DND-41 (cell line): ENCODE data around the gene F8.
"Not testable (repeated sequence)": the region's sequence is repeated elsewhere in the genome, so short reads cannot be mapped to it uniquely, and the experiment has no call there.

Experiments
- CTCF ChIP-seq: IDR thresholded peaks from 2 replicates; pipeline ENCODE4 v1.5.1; 2012; ENCODE audit warnings: borderline replicate concordance, low read length, moderate library complexity, mild to moderate bottlenecking; ENCODE audit not compliant: poor library complexity, severe bottlenecking; ENCODE audit errors: extremely low read depth
- EZH2 ChIP-seq: IDR thresholded peaks from 3 replicates; pipeline ENCODE4 v1.6.1; 2012; ENCODE audit warnings: borderline replicate concordance, low read depth, mild to moderate bottlenecking, moderate library complexity, low read length, inconsistent platforms; ENCODE audit not compliant: severe bottlenecking

- TF ChIP-seq CTCF, EZH2: not testable (repeated sequence)
Observed at GRCh38 chrX:155006913-155007671, 15.4 kb downstream of the F8 start.
